PC-3 (cell line): ENCODE measurements around the gene CYP46A1. TPM values are rescaled to one million over a fixed set of nuclear protein-coding genes. Genes with fewer than 3 reads are reported as not detected.

ENCODE experiments used
- ATAC-seq: fragments of 200-7000 bp; cut with Tn5 transposase; 2 replicates; pipeline ENCODE4 v1.9.1; 2020; ENCODE audit warnings: mild to moderate bottlenecking, moderate library complexity
- BruUV-seq: library from RNA; stranded (reverse); fragments of 400-500 nt; replicated peaks from 2 replicates; lab custom pipeline; 2021; lab: Mats Ljungman, UMichigan
- CTCF ChIA-PET: fragments of 300-600 bp; sonication (Branson Sonifier 250); formaldehyde crosslinking; loops from one replicate; lab custom pipeline; 2022; ENCODE audit warnings: antibody characterized with exemption; lab: Charles Lee
- POLR2A ChIA-PET: fragments of 300-600 bp; sonication (Branson Sonifier 250); formaldehyde crosslinking; loops from one replicate; lab custom pipeline; 2022; ENCODE audit warnings: antibody characterized with exemption; ENCODE audit not compliant: unreplicated experiment; lab: Charles Lee
- DNase-seq: peaks from one replicate; pipeline ENCODE4 v3.0.0-alpha.2; 2015
- H2AFZ ChIP-seq: fragments of 300-600 bp; sonication (generic); 2 replicates; pipeline ENCODE4 v1.6.0; 2016; ENCODE audit warnings: antibody characterized with exemption, low read length
- H3F3A ChIP-seq: fragments of 300-600 bp; sonication (generic); one replicate; pipeline ENCODE4 v1.6.0; 2017; ENCODE audit warnings: antibody characterized with exemption, low read length, control low read depth, mild to moderate bottlenecking; ENCODE audit not compliant: unreplicated experiment
- H3K27ac ChIP-seq: fragments of 300-600 bp; sonication (generic); 2 replicates; pipeline ENCODE4 v1.5.1; 2016; ENCODE audit warnings: mild to moderate bottlenecking, low read length
- H3K27me3 ChIP-seq: fragments of 300-600 bp; sonication (generic); 2 replicates; pipeline ENCODE4 v1.6.1; 2016; ENCODE audit warnings: low read length, mixed read lengths
- H3K36me3 ChIP-seq: fragments of 300-600 bp; sonication (generic); 2 replicates; pipeline ENCODE4 v1.6.1; 2016; ENCODE audit warnings: low read depth, mixed run types, low read length, mixed read lengths
- H3K4me1 ChIP-seq: fragments of 300-600 bp; sonication (generic); 2 replicates; pipeline ENCODE4 v1.5.1; 2016; ENCODE audit warnings: low read length; ENCODE audit not compliant: insufficient read depth
- H3K4me2 ChIP-seq: fragments of 300-600 bp; sonication (generic); 2 replicates; pipeline ENCODE4 v1.6.0; 2016; ENCODE audit warnings: low read length
- H3K4me3 ChIP-seq: fragments of 300-600 bp; sonication (generic); 2 replicates; pipeline ENCODE4 v1.5.1; 2016; ENCODE audit warnings: mild to moderate bottlenecking, low read length, mixed read lengths
- H3K79me2 ChIP-seq: fragments of 300-600 bp; sonication (generic); 2 replicates; pipeline ENCODE4 v1.6.1; 2017; ENCODE audit warnings: low read length, mixed read lengths
- H3K9ac ChIP-seq: fragments of 300-600 bp; sonication (generic); 2 replicates; pipeline ENCODE4 v1.6.0; 2016; ENCODE audit warnings: mild to moderate bottlenecking, low read length
- H3K9me2 ChIP-seq: fragments of 300-600 bp; sonication (generic); replicated peaks from 2 replicates; pipeline ENCODE4 v1.6.1; 2016; ENCODE audit warnings: mixed run types, low read length, mixed read lengths
- H3K9me3 ChIP-seq: fragments of 300-600 bp; sonication (generic); 2 replicates; pipeline ENCODE4 v1.6.1; 2016; ENCODE audit warnings: low read length, mixed read lengths
- H4K20me1 ChIP-seq: fragments of 300-600 bp; sonication (generic); 2 replicates; pipeline ENCODE4 v1.6.1; 2016; ENCODE audit warnings: low read length, mixed read lengths
- CTCF ChIP-seq: fragments of 300-600 bp; sonication (generic); conservative IDR thresholded peaks from 2 replicates; pipeline ENCODE4 v1.5.1; 2017; ENCODE audit warnings: antibody characterized with exemption, low read depth, mild to moderate bottlenecking, low read length
- EZH2 ChIP-seq: fragments of 300-600 bp; sonication (generic); IDR thresholded peaks from one replicate; pipeline ENCODE4 v1.6.1; 2017; ENCODE audit warnings: antibody characterized with exemption, mild to moderate bottlenecking, low read length; ENCODE audit not compliant: unreplicated experiment
- EZH2phosphoT487 ChIP-seq: fragments of 300-600 bp; sonication (generic); IDR thresholded peaks from 2 replicates; pipeline ENCODE4 v1.6.1; 2018; ENCODE audit warnings: mild to moderate bottlenecking, antibody characterized with exemption, low read length, borderline replicate concordance
- intact Hi-C: fragments of 100-400 bp; cut with micrococcal nuclease; formaldehyde crosslinking; loops from 2 replicates; pipeline ENCODE4 v1.9.0; 2023
- total RNA-seq: library from RNA; depleted of rRNA; stranded (reverse); fragments of >200 nt; gene quantifications from 2 replicates; pipeline ENCODE4 v1.2.3, GENCODE V29; 2014; rRNA removed

The CYP46A1 gene
- total RNA-seq, 1 experiment from 2014 or later = 1.2 TPM

GRCh38 chr14:99775351-99775750 is 91.3 kb downstream of the CYP46A1 start:
- TF ChIP-seq CTCF (no peak), EZH2 (no peak), EZH2phosphoT487 (no peak)
- Histone ChIP-seq H3K9ac (no peak overlapping the region), H3K9me3 (no peaks in the 10 kb centered on the region), H3K36me3 (no peaks in the 10 kb centered on the region), H3K9me2 (no peaks in the 10 kb centered on the region), H3K79me2 (no peaks in the 10 kb centered on the region), H3K4me2 (no peak overlapping the region), H4K20me1 (no peaks in the 10 kb centered on the region), H3K27me3 (no peaks in the 10 kb centered on the region), H3K4me3 (no peak overlapping the region), H3F3A (no peaks in the 10 kb centered on the region), H3K27ac (no peak overlapping the region), H3K4me1 (peaks cover 41% of the 10 kb centered on the region), H2AFZ (no peak overlapping the region)
- no TSS peak for BruUV-seq
- CTCF ChIA-PET = no interaction called here
- POLR2A ChIA-PET = no interaction called here
- DNase-seq (no peak), ATAC-seq (no peak)
- intact Hi-C loops = no loop called here

Other genes with a start within 250 kb of the CYP46A1 start
- gene SETD3, start 203.4 kb upstream of the CYP46A1 start, total RNA-seq = 46.8 and 51.7 TPM in 2 replicates
- 26.2 and 51.8 TPM in 2 replicates for gene CCNK, start 202.9 kb upstream of the CYP46A1 start, total RNA-seq
- 36.4 and 44.6 TPM in 2 replicates for gene CCDC85C, start 80.1 kb upstream of the CYP46A1 start, total RNA-seq
- 0.84 and 0.92 TPM in 2 replicates for gene HHIPL1, start 39.2 kb upstream of the CYP46A1 start, total RNA-seq
- gene EML1, start 109.1 kb downstream of the CYP46A1 start, total RNA-seq = 12.0 TPM in 2 replicates